BJ (cell line): ENCODE data around the gene MESP2. TPM values are rescaled to one million over a fixed set of nuclear protein-coding genes. Genes with fewer than 3 reads are reported as not detected.

ENCODE experiments used
- CTCF ChIA-PET: fragments of 350-600 bp; formaldehyde crosslinking; extraction: SDS; loops from one replicate; lab custom pipeline; 2021; ENCODE audit warnings: antibody characterized with exemption, inconsistent platforms; lab: Yijun Ruan, JAX
- POLR2A ChIA-PET: fragments of 300-600 bp; sonication (Branson Sonifier 250); formaldehyde crosslinking; extraction: SDS; loops from one replicate; lab custom pipeline; 2021; ENCODE audit warnings: antibody characterized with exemption; lab: Charles Lee
- DNase-seq: peaks from one replicate; pipeline ENCODE4 v3.0.0-alpha.2; 2011; ENCODE audit warnings: low read depth
- H3K27me3 ChIP-seq: 2 replicates; pipeline ENCODE4 v1.6.0; 2011; ENCODE audit warnings: low read length; ENCODE audit not compliant: control insufficient read depth, insufficient read depth
- H3K36me3 ChIP-seq: 2 replicates; pipeline ENCODE4 v1.5.1; 2011; ENCODE audit warnings: low read length; ENCODE audit not compliant: control insufficient read depth, insufficient read depth
- H3K4me3 ChIP-seq: 2 replicates; pipeline ENCODE4 v1.5.1; 2011; ENCODE audit warnings: low read depth, mild to moderate bottlenecking, control low read depth, low read length
- polyA plus RNA-seq: library from polyadenylated mRNA; depleted of rRNA; stranded (reverse); fragments of >200 nt; gene quantifications from 2 replicates; pipeline ENCODE4 v1.2.3, GENCODE V29; 2011
- TF ChIP-seq, protein P1 (sequence below): IDR thresholded peaks from 2 replicates; pipeline ENCODE4 v1.5.1; 2011; ENCODE audit warnings: low read depth, mild to moderate bottlenecking, control low read depth, inconsistent platforms, low read length, moderate library complexity; ENCODE audit not compliant: insufficient read depth

The MESP2 gene
- polyA plus RNA-seq, 1 experiment = 0.39 TPM

DNA sequence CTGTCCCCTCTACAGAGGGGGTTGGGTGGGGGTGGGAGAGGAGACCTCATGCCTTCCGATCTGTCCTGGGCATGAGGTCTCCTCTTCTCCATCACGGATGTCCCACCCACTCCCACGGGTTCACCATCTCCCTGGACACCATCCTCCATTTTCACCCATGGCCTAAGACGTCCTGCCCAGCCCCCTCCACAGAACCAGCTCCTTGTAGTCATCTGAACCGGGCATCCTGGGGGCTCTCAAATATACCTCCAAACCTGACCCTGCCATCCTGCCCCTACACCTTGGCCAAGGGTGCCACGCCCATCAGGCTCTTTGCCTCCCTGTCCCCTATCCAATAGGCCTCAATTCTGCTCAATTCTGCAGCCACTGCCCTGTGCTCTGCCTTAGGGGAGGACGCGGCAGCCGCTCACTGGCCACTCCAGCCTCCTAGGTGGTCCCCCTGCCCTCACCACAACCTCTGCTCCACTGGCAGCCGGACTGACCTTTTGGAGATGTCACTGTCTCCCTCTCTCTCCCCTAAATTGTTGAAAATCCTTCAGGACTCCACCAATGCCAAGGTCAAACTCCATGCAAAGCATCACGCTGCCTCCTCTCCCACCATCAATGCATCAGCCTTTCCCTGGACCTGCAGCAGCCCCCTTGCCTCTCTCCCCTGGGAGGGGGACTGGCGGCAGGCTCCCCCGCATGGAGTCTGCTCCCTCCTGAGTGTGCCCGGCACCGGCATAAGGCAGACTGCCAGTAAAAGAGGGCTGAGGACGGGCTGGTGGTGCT, 47.9 kb downstream of the MESP2 start:
- POLR2A ChIA-PET = interaction anchor here (0.5 kb wide), 1 partner anchor 70 kb away, joined by 5 read pairs; no protein-coding TSS in a partner anchor
- DNase-seq = no peak

GRCh38 chr15:89824607-89824867, 48.4 kb downstream of the MESP2 start:
- Histone ChIP-seq H3K36me3 (no peaks in the 10 kb centered on the region), H3K27me3 (no peaks in the 10 kb centered on the region), H3K4me3 (no peak overlapping the region)
- CTCF ChIA-PET = no interaction called here
- DNase-seq = no peak
- POLR2A ChIA-PET = no interaction called here
- TF ChIP-seq, protein P1, sequence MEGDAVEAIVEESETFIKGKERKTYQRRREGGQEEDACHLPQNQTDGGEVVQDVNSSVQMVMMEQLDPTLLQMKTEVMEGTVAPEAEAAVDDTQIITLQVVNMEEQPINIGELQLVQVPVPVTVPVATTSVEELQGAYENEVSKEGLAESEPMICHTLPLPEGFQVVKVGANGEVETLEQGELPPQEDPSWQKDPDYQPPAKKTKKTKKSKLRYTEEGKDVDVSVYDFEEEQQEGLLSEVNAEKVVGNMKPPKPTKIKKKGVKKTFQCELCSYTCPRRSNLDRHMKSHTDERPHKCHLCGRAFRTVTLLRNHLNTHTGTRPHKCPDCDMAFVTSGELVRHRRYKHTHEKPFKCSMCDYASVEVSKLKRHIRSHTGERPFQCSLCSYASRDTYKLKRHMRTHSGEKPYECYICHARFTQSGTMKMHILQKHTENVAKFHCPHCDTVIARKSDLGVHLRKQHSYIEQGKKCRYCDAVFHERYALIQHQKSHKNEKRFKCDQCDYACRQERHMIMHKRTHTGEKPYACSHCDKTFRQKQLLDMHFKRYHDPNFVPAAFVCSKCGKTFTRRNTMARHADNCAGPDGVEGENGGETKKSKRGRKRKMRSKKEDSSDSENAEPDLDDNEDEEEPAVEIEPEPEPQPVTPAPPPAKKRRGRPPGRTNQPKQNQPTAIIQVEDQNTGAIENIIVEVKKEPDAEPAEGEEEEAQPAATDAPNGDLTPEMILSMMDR = no peak

More for the DNA sequence above, 47.9 kb downstream of the MESP2 start:
- Histone ChIP-seq H3K4me3 (no peak overlapping the region), H3K27me3 (no peaks in the 10 kb centered on the region), H3K36me3 (no peaks in the 10 kb centered on the region)
- TF ChIP-seq, protein P1 = no peak
- CTCF ChIA-PET = no interaction called here

DNA sequence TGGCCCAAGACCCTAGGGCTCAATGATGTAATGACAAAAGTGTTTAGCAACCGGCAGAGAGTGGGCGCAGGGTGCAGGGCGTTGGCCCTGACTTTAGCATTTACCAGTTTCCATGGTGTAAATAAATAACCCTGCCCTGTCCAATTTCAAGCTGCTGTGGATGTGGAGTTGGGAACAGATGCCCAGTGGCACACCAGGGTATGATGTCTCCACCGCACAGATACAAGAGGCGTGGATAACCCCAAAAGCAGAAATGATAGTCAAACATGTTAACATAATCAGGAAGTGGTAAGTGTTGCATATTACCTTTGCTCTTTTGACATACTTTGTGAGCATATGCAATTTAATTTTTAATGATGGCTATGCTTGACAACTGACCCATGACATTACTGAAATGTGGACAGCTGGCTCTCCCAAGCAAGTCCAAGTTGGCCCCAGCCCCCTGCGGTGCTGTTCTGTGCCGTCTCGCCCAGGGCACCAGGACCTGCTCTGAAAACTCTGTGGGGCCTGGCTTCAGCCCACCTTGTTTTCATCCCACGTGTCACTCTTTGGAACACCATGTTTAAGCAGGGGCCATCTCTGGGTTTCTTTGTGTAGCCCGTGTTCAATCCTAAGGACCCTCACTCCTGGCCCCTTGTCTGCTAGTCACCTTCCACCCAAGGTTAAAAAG, 49.3 kb downstream of the MESP2 start:
- no peak for DNase-seq
- Histone ChIP-seq H3K4me3 (no peak overlapping the region), H3K36me3 (no peaks in the 10 kb centered on the region), H3K27me3 (no peaks in the 10 kb centered on the region)
- POLR2A ChIA-PET = interaction anchor here (0.5 kb wide), 1 partner anchor 52 kb away, joined by 4 read pairs; no protein-coding TSS in a partner anchor
- CTCF ChIA-PET = no interaction called here
- TF ChIP-seq, protein P1 = no peak

- ChIA-PET CTCF (interaction anchor here (1.4 kb wide), 1 partner anchor 67 kb away, joined by 3 read pairs; no protein-coding TSS in a partner anchor), POLR2A (no interaction called here)
- TF ChIP-seq, protein P1 = no peak
- DNase-seq = no peak
- Histone ChIP-seq H3K27me3 (no peaks in the 10 kb centered on the region), H3K4me3 (no peak overlapping the region), H3K36me3 (no peaks in the 10 kb centered on the region)
Observed at GRCh38 chr15:89826671-89827655, 50.8 kb downstream of the MESP2 start.
